NCI-H2107 treated with DMSO at 0.1 percent for 48 hours (cell line): Measurements from ENCODE around the gene MAP2K7.
"Not testable (repeated sequence)": the region's sequence is repeated elsewhere in the genome, so short reads cannot be mapped to it uniquely, and the experiment has no call there.

Experiments used
- DNase-seq: peaks from one replicate; lab custom pipeline; 2025; ENCODE audit not compliant: unreplicated experiment; lab: John Stamatoyannopoulos, UW

MAP2K7 gene

DNA sequence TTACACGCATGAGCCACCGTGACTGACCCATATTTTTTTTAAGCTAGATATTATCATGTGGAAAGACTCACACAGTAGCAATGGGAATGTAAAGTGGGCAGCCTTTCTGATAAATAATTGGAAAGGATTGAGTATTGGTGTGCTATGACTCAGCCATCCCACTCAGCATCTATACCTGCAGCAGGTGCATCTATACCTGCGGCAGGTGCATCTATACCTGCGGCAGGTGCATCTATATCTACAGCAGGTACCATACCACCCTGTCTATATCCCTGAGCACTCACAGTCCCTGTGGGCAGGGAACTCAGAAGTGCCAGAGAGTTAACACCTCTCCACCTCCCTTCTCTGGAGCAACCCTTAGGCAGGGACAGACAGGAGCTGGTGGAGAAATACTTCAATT, 20.6 kb upstream of the MAP2K7 start:
- DNase-seq: no peak

DNA sequence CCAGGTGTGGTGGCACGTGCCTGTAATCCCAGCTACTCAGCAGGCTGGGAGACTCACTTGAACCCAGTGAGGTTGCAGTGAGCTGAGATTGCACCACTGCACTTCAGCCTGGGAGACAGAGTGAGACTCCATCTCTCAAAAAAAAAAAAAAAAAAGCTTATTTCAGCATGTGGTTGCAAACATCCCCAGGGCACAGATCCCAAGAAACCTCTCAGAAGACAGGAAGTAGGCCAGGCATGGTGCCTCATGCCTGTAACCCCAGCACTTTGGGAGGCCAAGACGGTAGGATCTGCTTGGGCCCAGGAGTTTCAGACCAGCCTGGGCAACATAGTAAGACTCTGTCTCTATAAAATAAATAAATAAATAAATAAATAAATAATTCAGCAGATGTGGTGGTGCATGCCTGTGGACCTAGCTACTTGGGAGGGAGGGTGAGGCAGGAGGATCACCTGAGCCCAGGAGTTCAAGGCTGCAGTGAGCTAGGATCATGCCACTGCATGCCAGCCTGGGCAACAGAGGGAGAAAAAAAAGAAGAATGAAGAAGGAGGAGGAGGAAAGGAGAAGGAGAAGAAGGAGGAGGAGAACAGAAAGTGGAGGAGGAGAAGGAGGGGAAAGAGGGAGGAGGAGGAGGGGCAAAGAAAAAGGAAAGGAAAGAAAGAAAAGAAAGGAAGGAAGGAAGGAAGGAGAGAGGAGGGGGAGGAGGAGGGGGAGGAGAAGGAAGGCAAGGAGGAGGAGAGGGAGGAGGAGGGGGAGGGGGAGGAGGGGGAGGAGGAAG, 19.7 kb upstream of the MAP2K7 start:
- DNase-seq: no peak

DNA sequence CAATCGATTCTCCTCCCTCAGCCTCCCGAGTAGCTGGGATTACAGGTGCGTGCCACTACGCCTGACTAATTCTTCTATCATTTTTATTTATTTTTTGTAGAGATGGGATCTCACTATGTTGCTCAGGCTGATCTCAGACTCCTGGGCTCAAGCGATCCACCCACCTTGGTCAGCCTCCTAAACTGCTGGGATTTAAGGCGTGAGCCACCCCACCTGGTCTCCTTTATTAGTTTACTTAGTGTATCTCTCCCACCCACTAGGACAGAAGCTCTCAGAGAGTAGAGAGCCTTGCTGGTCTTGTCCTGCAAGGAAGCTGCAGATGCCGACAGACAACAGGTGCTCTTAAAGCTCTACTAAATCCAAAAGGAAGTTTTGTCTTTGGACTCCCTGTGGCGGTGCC, 17.9 kb upstream of the MAP2K7 start:
- no peak for DNase-seq

DNA sequence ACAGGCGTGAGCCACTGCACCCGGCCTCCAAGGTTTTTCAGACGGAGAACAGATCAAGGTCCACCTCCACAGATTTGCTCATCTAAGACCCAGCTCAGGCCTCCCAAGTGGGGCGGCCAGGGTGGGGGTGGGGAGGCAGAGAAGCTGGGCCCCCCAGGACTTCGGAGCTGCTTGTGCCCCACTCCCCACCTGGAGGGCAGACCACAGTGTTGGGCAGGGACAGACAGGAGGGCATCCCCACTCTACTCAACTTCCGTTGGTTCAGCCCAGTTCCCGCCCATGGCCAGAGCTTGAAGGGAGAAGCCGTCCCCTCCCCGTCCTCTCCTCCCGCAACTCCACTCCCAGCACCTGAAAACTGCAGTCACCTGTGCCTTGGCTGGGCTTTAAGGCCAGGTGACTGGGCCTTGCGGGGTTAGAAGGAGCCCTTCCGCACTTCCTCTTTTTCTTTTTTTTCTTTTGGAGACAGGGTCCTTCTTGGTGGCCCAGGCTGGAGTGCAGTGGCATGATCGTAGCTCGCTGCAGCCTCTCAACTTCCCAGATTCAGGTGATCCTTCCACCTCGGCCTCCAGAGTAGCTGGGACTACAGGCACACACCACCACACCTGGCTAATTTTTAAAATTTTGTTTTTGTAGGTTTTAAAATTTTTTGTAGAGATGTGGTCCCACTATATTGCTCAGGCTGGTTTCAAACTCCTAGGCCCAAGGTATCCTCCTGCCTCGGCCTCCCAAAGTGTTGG, 16.1 kb upstream of the MAP2K7 start:
- DNase-seq: no peak

DNA sequence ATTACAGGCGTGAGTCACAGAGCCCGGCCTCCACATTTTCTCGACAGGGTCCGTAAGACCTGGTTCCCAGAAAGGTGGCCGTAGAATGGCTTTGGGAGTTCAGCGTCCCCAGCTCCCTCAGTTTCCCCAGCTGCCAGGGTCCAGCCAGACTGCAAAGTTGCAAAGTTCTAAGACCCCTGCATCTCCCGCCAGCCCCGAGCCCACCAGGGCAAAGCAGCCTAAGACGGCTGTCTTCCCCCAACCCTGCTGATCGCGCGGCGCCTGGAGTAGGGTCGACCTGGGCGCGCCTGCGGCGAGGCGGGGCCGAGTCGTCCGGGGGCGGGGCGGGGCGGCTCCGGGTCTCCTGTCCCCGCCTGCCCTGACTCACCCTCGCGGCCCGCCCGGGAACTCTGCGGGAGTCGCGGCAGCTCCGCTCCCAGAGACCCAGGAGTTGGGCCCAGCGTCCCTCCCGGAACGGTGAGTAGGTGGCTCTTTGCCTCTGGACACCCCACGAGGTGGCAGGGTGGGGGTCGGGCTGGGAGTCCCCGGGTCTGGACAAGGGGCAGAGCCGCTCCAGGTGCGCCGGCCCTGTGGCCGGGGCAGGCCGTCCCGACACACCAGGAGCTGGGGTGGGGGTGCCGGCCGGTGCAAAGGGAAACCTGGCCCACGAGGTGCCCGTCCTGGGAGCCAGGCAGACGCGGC, 15.4 kb upstream of the MAP2K7 start, which contains the start of gene LRRC8E:
TSS of gene LRRC8E (plus strand) at position 366 of the 681 bp plus-strand sequence. CDS start 7,094 bp downstream, outside the sequence.
- DNase-seq: no peak

DNA sequence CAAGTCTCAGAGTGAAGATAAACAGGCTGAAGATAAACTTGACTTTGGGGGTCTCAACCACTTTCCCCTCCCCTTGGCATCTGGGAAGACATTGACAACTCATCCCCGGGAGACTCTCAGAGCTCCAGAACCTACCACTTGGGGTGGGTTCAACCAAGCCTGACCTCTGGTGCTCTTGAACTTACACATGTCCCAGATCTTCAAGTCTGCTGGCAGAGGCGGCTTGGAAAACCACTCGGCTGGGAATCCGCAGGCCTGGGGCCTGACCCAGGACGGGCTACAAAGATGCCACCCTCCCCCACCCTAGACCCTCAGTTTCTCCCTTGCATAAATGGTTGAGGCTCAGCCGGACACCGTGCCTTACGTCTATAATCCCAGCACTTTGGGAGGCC, 14.9 kb upstream of the MAP2K7 start:
- DNase-seq: no peak

DNA sequence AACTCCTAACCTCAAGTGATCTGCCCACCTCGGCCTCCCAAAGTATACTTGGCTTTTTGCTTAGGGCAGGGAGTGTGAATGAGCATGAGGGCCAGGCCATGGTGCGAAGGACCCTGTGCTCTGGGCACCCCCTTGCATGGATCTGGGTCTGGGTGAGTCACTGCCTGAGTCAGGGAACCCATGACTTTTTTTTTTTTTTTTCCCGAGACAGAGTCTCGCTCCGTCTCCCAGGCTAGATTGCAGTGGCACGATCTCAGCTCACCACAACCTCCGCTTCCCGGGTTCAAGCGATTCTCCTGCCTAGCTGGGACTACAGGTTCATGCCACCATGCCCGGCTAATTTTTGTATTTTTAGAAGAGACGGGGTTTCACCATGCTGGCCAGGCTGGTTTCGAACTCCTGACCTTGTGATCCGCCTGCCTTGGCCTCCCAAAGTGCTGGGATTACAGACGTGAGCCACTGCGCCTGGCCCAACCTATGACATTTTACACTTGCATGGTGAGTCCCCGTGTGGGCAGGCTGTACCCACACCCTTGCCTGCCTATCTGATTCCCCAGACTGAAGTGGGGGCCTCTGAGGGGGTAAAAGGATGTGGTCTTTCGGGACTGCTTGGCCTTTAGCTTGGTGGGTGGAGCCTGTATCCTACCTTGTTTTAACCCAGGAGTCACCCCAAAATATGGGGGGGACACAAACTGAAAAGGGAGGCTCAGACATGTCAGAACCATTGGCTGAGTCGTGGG, 10.1 kb upstream of the MAP2K7 start:
- not testable (repeated sequence) for DNase-seq

DNA sequence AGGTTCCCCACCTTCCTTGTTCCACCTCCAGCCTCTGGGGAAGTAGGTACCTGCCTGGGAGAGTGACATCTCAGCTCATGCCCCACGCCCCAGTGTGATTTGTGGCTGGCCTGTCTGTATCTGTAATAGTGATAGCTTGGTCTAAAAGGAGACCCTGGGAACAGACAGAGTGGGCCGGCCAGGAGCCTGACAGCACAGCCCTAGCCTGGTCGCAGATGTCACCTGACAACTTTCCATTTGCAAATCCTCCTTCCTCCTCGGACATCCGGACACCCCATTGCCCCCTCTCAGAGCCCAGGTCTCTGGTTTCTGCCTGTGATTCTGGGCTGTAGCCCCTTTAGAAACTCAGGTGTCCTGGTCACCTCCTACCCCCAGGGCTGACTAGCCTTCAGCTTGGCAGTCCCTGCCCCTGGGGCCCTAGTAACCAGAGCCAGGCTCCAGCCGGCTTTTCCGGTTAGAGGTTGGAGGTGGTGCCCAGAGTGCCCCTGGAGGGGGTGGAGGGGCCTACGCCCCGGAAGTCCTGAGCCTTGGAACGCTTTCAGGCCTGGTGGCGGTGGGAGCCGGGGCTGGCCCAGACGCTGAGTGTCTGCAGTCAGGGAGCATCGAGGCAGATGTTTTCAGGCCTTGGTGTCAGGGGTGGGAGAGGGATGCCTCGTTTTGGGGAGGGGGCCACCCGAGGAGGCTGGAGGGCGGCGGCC, 8.9 kb upstream of the MAP2K7 start:
- no peak for DNase-seq

DNA sequence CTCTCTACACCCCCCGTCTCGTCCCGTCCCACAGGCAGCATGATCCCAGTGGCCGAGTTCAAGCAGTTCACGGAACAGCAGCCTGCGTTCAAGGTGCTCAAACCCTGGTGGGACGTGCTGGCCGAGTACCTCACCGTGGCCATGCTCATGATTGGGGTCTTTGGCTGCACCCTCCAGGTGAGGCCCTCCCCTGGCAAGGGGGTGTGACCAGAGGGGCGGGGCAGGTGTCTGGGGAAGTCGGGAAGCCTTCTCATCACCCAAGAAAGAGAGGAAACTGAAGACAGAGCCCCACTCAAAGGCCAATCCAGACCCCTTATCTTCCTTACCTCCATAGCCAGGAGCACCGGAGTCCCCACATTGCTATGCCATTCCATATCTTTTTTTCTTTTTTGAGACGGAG, 8.1 kb upstream of the MAP2K7 start:
- DNase-seq: no peak

DNA sequence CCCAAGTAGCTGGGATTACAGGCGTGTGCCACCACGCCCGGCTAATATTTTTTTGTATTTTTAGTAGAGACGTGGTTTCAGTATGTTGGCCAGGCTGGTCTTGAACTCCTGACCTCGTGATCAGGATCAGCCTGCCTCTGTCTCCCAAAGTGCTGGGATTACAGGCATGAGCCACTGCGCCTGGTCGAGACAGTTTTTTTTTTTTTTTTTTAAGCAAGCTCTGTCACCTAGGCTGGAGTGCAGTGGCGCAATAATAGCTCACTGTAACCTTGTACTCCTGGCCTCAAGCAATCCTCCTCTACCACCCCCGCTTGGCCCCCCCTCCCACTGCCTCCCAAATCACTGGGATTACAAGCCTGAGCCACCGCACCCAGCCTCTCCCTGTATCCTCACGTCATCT, 6.4 kb upstream of the MAP2K7 start:
- DNase-seq: no peak

DNA sequence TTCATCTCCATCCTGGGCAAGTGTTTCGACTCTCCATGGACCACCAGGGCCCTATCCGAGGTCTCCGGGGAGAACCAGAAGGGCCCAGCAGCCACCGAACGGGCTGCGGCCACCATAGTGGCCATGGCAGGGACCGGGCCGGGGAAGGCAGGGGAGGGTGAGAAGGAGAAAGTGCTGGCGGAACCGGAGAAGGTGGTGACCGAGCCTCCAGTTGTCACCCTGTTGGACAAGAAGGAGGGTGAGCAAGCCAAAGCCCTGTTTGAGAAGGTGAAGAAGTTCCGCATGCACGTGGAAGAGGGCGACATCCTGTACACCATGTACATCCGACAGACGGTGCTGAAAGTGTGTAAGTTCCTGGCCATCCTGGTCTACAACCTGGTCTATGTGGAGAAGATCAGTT, 4.7 kb upstream of the MAP2K7 start:
- no peak for DNase-seq

DNA sequence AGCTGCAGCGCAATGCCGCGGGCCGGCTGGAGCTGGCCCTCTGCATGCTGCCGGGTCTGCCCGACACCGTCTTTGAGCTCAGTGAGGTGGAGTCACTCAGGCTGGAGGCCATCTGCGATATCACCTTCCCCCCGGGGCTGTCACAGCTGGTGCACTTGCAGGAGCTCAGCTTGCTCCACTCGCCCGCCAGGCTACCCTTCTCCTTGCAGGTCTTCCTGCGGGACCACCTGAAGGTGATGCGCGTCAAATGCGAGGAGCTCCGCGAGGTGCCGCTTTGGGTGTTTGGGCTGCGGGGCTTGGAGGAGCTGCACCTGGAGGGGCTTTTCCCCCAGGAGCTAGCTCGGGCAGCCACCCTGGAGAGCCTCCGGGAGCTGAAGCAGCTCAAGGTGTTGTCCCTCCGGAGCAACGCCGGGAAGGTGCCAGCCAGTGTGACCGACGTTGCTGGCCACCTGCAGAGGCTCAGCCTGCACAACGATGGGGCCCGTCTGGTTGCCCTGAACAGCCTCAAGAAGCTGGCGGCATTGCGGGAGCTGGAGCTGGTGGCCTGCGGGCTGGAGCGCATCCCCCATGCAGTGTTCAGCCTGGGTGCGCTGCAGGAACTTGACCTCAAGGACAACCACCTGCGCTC, 3.8 kb upstream of the MAP2K7 start:
- no peak for DNase-seq

DNA sequence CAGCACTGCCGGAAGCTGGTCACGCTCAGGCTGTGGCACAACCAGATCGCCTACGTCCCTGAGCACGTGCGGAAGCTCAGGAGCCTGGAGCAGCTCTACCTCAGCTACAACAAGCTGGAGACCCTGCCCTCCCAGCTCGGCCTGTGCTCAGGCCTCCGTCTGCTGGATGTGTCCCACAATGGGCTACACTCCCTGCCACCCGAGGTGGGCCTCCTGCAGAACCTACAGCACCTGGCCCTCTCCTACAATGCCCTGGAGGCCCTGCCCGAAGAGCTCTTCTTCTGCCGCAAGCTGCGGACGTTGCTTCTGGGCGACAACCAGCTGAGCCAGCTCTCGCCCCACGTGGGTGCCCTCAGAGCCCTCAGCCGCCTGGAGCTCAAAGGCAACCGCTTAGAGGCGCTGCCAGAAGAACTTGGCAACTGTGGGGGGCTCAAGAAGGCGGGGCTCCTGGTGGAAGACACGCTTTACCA, 3.2 kb upstream of the MAP2K7 start:
- DNase-seq: no peak

DNA sequence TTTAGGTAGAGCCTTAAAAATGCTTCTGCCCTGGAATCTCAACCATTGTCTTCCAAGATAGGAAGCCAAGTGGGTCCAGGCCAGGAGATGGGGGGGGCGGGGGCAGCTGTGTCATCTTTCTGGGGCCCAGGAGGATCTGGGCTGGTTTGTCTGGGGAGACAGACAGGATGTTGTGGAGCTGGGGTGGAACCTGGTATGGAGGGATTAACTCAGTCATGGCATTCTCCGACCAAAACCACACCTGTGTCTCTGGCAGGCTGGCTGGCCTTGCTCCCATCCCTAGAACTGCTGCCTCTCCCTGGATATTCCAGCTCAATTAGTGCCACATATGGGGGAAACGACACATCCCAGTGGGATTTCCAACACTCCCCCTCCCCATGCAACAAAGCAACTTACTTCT, 2.7 kb upstream of the MAP2K7 start:
- DNase-seq: no peak

DNA sequence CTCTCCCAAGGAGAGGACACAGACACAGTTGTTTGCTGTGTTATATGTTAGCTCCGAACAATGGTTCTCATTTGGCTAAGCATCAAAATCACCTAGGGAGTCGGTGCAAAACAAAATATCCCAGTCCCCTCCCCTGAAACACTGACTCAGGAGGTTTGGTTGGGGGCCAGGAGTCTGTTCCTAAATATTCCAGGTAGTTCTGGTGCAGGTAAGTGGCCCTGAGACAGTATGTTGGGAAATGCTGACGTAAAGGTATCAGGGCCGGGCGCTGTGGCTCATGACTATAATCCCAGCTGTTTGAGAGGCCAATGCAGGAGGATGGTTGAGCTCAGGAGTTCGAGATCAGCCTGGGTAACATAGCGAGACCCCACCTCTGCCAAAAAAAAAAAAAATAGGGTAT, 2.3 kb upstream of the MAP2K7 start:
- no peak for DNase-seq

DNA sequence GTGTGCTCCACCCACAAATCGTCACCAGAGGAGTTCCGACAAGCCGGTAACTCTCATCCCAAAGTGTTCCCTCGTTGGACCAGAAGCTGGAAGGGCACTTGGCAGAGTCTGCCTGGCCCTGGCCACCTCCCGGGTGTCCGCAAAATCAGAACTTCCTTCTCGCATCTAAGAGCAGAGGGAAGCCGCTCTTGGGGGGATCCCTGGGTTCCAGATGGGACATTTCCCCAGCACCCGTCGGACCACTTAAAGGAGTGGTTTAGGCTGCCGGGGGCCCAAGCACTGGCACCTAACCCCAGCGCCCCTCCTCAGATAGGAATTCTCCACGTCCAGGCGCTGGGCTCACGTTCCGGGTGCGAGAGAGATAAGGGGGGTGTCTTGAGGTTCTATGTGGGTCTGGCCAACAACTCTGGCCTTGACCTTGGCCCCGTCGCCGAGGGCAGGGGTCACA, 857 bp upstream of the MAP2K7 start:
- no peak for DNase-seq

DNA sequence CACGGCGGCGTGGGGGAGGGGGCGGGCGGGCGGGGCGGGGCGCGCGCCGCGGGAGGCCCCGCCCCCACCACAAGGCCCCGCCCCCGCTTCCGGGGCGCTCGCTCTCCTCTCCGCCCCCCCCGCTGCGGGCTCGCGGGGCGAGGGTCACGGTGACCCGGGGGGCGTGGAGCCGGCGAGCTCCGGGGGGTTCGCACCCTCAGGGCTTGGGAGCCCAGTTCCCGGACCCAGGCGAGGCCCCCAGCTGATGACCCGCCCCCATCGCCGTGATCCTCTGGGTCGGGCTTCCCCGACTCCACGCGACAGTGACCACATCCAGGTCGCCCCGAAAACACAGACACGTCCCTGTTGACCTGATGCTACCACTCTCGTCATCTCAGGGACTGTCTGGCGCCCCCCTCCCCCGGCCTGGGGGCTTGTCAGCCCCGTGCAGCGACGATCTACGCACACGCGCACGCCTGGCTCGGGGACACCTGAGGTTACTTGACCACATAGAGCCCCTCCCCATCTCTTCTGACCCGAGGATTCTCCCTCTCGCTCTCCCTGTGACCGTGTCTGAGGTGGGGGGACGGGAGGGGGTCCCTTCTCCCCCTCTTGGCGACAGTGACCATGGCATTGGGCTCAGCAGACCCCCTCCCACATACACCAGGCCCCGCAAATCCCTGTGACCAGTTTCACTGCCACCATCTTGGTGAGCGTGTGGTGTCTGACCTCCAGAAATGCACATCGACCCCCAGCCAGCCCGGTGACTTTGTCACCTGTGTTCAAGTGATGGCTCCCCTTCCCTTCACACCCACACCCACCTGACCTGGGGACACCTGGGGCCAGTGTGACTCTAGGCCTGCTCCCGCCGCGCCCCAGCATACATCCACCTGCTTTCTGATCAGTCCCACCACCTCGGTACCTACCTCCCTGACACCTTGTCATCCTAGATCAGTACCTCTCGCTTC, 670 bp downstream of the MAP2K7 start:
- DNase-seq: no peak

DNA sequence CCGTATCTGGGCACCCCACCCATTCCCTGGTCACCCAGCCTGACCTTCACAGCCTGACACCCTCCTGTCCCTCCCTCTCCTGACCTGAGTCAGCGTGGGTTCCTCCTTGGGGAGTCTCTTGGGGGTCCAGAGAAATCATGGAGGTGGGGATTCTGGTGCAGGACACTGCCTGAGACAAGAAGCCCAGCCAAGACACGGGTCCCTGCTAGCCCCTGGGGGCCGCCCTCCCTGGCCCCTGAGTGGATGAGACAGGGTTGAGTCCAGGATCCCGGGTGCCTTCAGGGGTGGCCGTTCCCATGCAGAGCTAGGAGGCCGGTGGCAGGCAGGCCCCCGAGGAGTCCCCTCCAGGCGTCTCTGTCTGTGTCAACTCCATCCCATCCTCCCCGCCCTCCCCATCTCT, 1.6 kb downstream of the MAP2K7 start:
- no peak for DNase-seq

DNA sequence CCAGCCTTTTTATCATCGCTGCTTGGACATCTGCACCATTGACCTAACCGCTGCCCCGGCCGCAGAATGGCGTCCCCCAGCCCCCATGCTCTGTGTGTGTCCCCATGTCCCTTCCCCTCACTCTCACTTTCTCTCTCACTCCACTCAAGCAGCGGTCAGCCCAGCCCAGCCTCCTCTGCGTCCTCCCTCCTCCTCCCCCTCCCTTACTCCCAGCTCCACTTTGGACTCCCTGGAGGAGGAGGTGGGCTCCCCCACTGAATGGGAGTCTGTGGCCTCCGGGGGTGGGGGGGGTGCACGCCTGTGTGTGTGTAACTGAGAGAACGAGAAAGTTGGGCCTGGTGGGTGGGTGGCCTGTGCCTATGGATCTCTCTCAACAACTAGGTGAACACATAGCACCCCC, 2.2 kb downstream of the MAP2K7 start:
- no peak for DNase-seq
